Natural killer cell (primary cell): ENCODE data around the gene SERPINA6. TPM values are rescaled to one million over a fixed set of nuclear protein-coding genes. Genes with fewer than 3 reads are reported as not detected.
A peak's percentile ranks its signal among the peaks of the same experiment; 100 is the strongest.

ENCODE experiments used
- ATAC-seq, 3 donors: fragments of 150-1000 bp in 2 of 3; fragments of 200-7000 bp in 1 of 3; cut with Tn5 transposase; 1 replicate in 1 of 3; 2 replicates in 2 of 3; pipeline ENCODE4 v1.10.0; 2021; ENCODE audit warnings: mild to moderate bottlenecking in 2 of 3, moderate library complexity in 2 of 3
- DNase-seq, 2 donors: peaks; one replicate each; pipeline versions ENCODE4 v3.0.0 to v3.0.0-alpha.2; 2013 to 2021; ENCODE audit warnings: mixed read lengths in 1 of 2
- H3K27ac ChIP-seq: one replicate; pipeline ENCODE4 v1.5.1; 2013; ENCODE audit warnings: mild to moderate bottlenecking, low read length
- H3K27me3 ChIP-seq: one replicate; pipeline ENCODE4 v1.6.1; 2013; ENCODE audit warnings: low read length; ENCODE audit not compliant: control insufficient read depth, insufficient read depth
- H3K36me3 ChIP-seq: one replicate; pipeline ENCODE4 v1.6.1; 2013; ENCODE audit warnings: low read length; ENCODE audit not compliant: control insufficient read depth, insufficient read depth
- H3K4me1 ChIP-seq: one replicate; pipeline ENCODE4 v1.6.1; 2013; ENCODE audit warnings: low read length; ENCODE audit not compliant: control insufficient read depth, insufficient read depth
- H3K4me3 ChIP-seq: one replicate; pipeline ENCODE4 v1.5.1; 2013; ENCODE audit warnings: low read length
- H3K9me3 ChIP-seq: one replicate; pipeline ENCODE4 v1.6.1; 2013; ENCODE audit warnings: low read length; ENCODE audit not compliant: control insufficient read depth, insufficient read depth
- H3K27ac Mint-ChIP-seq, 2 donors: one replicate each; pipeline ENCODE4 v1.8.0; 2022; ENCODE audit warnings: mild to moderate bottlenecking in 2 of 2, mixed read lengths in 2 of 2, moderate library complexity in 1 of 2
- H3K27me3 Mint-ChIP-seq, 2 donors: one replicate each; pipeline ENCODE4 v1.8.0; 2022; ENCODE audit warnings: low read depth in 2 of 2, mixed read lengths in 2 of 2
- H3K36me3 Mint-ChIP-seq: one replicate; pipeline ENCODE4 v1.8.0; 2022; ENCODE audit warnings: mixed read lengths
- H3K4me1 Mint-ChIP-seq, 2 donors: one replicate each; pipeline ENCODE4 v1.8.0; 2022; ENCODE audit warnings: mixed read lengths in 2 of 2
- H3K4me3 Mint-ChIP-seq: one replicate; pipeline ENCODE4 v1.8.0; 2022; ENCODE audit warnings: mild to moderate bottlenecking, moderate library complexity, mixed read lengths
- H3K9me3 Mint-ChIP-seq, 2 donors: one replicate each; pipeline ENCODE4 v1.8.0; 2022; ENCODE audit warnings: mixed read lengths in 2 of 2
- WGBS: methylation state at CpG from one replicate; pipeline ENCODE4 v1.1.7; 2013; ENCODE audit warnings: missing lambda C conversion rate; ENCODE audit not compliant: insufficient coverage; 5-methylcytosine and 5-hydroxymethylcytosine counted together
- intact Hi-C: fragments of 100-400 bp; cut with micrococcal nuclease; formaldehyde crosslinking; loops from one replicate; pipeline ENCODE4 v1.14.2; 2022
- total RNA-seq, 4 donors: library from RNA; stranded (reverse); fragments of 120-200 nt in 1 of 4; gene quantifications; one replicate each; pipeline versions ENCODE4 v1.2.3 to v1.2.4, GENCODE V29; 2013 to 2022
- TF ChIP-seq, protein P1 (sequence below): fragments of 200-600 bp; IDR thresholded peaks from one replicate; pipeline ENCODE4 v1.8.0; 2022; ENCODE audit warnings: antibody characterized with exemption

Gene SERPINA6
- total RNA-seq, 3 donors from 2014 or later (not counting 1 experiment from before 2014, with no cell fraction given) = not detected

DNA sequence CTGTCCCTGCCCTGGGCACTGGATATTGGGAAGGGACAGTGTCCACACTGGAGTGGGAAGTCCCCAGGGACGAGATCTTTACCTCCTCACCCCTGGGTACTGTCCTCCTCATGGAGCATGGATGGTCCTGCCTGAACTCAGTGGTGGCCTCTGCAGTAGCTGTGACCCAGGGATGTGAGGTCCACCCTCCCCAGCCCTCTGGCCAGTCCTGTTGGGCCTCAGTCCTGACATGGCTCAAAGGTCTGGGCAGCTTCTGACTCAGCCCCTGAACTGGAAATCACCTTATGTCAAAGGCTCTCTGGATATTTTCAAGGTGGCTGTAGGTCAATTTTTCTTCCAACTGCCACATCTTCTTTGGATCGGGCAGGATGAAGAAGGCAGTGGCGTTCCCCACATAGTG is 40.9 kb upstream of the SERPINA6 start:
- Mint-ChIP-seq H3K36me3 (no peaks in the 10 kb centered on the region), H3K4me1 (no peaks in the 10 kb centered on the region), H3K9me3 (no peaks in the 10 kb centered on the region), H3K4me3 (no peak overlapping the region), H3K27ac (no peak overlapping the region), H3K27me3 (peaks cover 6% of the 10 kb centered on the region in 2 donors)
- Histone ChIP-seq H3K9me3 (no peaks in the 10 kb centered on the region), H3K36me3 (no peaks in the 10 kb centered on the region), H3K4me1 (no peaks in the 10 kb centered on the region), H3K27ac (no peak overlapping the region), H3K27me3 (no peaks in the 10 kb centered on the region), H3K4me3 (no peak overlapping the region)
- peak in 1 of 3 donors; percentile 26 for ATAC-seq
- TF ChIP-seq, protein P1, sequence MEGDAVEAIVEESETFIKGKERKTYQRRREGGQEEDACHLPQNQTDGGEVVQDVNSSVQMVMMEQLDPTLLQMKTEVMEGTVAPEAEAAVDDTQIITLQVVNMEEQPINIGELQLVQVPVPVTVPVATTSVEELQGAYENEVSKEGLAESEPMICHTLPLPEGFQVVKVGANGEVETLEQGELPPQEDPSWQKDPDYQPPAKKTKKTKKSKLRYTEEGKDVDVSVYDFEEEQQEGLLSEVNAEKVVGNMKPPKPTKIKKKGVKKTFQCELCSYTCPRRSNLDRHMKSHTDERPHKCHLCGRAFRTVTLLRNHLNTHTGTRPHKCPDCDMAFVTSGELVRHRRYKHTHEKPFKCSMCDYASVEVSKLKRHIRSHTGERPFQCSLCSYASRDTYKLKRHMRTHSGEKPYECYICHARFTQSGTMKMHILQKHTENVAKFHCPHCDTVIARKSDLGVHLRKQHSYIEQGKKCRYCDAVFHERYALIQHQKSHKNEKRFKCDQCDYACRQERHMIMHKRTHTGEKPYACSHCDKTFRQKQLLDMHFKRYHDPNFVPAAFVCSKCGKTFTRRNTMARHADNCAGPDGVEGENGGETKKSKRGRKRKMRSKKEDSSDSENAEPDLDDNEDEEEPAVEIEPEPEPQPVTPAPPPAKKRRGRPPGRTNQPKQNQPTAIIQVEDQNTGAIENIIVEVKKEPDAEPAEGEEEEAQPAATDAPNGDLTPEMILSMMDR = no peak
- DNase-seq = no peak
- intact Hi-C loops = no loop called here
- WGBS = 91% methylated on average over 3 of the region's 3 CpGs

GRCh38 chr14:94363151-94363624 is 40.1 kb upstream of the SERPINA6 start:
- Histone ChIP-seq H3K9me3 (no peaks in the 10 kb centered on the region), H3K4me1 (no peaks in the 10 kb centered on the region), H3K36me3 (no peaks in the 10 kb centered on the region), H3K27me3 (no peaks in the 10 kb centered on the region), H3K4me3 (no peak overlapping the region), H3K27ac (no peak overlapping the region)
- DNase-seq = no peak
- Mint-ChIP-seq H3K27ac (no peak overlapping the region), H3K4me1 (no peaks in the 10 kb centered on the region), H3K9me3 (no peaks in the 10 kb centered on the region), H3K4me3 (no peak overlapping the region), H3K36me3 (no peaks in the 10 kb centered on the region), H3K27me3 (peaks cover 6 to 10% of the 10 kb centered on the region in 2 donors)
- 82% methylated on average over 12 of the region's 12 CpGs for WGBS
- no peak for ATAC-seq
- TF ChIP-seq, protein P1 = no peak
- intact Hi-C loops = no loop called here

- no peaks in the 10 kb centered on the region for H3K36me3 Mint-ChIP-seq
- intact Hi-C loops = no loop called here
- Histone ChIP-seq H3K36me3 (no peaks in the 10 kb centered on the region), H3K4me1 (no peaks in the 10 kb centered on the region), H3K4me3 (no peak overlapping the region), H3K9me3 (no peaks in the 10 kb centered on the region), H3K27me3 (no peaks in the 10 kb centered on the region), H3K27ac (no peak overlapping the region)
- no peaks in the 10 kb centered on the region for H3K4me1 Mint-ChIP-seq
- TF ChIP-seq, protein P1 = no peak
- peaks cover 9 to 15% of the 10 kb centered on the region in 2 donors for H3K27me3 Mint-ChIP-seq
- DNase-seq (no peak), ATAC-seq (no peak)
- no peaks in the 10 kb centered on the region for H3K9me3 Mint-ChIP-seq
- H3K4me3 Mint-ChIP-seq = no peak overlapping the region
- 80% methylated on average over 8 of the region's 8 CpGs for WGBS
- H3K27ac Mint-ChIP-seq = no peak overlapping the region
Observed at GRCh38 chr14:94362614-94363133, 39.5 kb upstream of the SERPINA6 start.

DNA sequence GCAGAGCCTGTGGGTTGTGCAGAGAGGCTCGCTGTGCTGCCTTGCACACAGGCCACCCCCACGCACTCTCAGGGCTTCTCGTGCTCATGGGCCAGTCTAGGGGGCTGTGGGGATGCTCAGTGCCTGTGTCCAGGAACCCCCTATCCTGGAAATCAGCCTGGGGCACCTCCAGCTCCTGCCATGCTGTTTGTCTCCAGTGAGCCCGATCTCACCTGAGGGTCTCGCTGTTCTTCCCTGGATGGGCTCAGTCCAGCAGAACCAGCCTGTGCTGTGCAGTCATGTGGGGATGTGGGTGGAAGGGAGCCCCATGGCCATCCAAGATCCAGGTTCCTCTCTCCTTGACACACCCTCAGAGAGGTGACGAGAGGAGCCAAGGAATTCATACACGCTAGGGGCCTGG is 38.5 kb upstream of the SERPINA6 start:
- Mint-ChIP-seq H3K9me3 (no peaks in the 10 kb centered on the region), H3K4me3 (no peak overlapping the region), H3K36me3 (no peaks in the 10 kb centered on the region), H3K4me1 (no peaks in the 10 kb centered on the region), H3K27ac (no peak overlapping the region), H3K27me3 (peaks cover 10 to 18% of the 10 kb centered on the region in 2 donors)
- H3K4me1 ChIP-seq = no peaks in the 10 kb centered on the region
- H3K4me3 ChIP-seq = no peak overlapping the region
- intact Hi-C loops = no loop called here
- WGBS = 91% methylated on average over 3 of the region's 7 CpGs
- H3K9me3 ChIP-seq = no peaks in the 10 kb centered on the region
- no peak overlapping the region for H3K27ac ChIP-seq
- TF ChIP-seq, protein P1 = no peak
- DNase-seq = no peak
- ATAC-seq = no peak
- H3K27me3 ChIP-seq = no peaks in the 10 kb centered on the region
- H3K36me3 ChIP-seq = no peaks in the 10 kb centered on the region
